ENCODE results near the gene AIP.

The AIP gene

GRCh38 chr11:67507864-67508485, 25.1 kb downstream of the AIP start, which contains the start of gene CDK2AP2 (continued):
- TF ChIP-seq ZBTB10 (tag by site-specific recombination; IDR thresholded peaks at IDR 0.05) (peak; percentile 89), ZNF48 (tag by site-specific recombination; IDR thresholded peaks at IDR 0.05) (no peak), ELK4 (IDR thresholded peaks at IDR 0.05; ENCODE audit: borderline replicate concordance, low read depth, low read length) (peak; percentile 57; the same call in 1 of the 2 replicates), ZNF341 (tag by site-specific recombination; IDR thresholded peaks at IDR 0.05; ENCODE audit: low read depth) (peak; percentile 66)
- TF ChIP-seq, protein P1, sequence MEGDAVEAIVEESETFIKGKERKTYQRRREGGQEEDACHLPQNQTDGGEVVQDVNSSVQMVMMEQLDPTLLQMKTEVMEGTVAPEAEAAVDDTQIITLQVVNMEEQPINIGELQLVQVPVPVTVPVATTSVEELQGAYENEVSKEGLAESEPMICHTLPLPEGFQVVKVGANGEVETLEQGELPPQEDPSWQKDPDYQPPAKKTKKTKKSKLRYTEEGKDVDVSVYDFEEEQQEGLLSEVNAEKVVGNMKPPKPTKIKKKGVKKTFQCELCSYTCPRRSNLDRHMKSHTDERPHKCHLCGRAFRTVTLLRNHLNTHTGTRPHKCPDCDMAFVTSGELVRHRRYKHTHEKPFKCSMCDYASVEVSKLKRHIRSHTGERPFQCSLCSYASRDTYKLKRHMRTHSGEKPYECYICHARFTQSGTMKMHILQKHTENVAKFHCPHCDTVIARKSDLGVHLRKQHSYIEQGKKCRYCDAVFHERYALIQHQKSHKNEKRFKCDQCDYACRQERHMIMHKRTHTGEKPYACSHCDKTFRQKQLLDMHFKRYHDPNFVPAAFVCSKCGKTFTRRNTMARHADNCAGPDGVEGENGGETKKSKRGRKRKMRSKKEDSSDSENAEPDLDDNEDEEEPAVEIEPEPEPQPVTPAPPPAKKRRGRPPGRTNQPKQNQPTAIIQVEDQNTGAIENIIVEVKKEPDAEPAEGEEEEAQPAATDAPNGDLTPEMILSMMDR (tag by site-specific recombination; IDR thresholded peaks at IDR 0.05): 0 out of 2 replicates have a peak, but pooled peaks have one; percentile 9

DNA sequence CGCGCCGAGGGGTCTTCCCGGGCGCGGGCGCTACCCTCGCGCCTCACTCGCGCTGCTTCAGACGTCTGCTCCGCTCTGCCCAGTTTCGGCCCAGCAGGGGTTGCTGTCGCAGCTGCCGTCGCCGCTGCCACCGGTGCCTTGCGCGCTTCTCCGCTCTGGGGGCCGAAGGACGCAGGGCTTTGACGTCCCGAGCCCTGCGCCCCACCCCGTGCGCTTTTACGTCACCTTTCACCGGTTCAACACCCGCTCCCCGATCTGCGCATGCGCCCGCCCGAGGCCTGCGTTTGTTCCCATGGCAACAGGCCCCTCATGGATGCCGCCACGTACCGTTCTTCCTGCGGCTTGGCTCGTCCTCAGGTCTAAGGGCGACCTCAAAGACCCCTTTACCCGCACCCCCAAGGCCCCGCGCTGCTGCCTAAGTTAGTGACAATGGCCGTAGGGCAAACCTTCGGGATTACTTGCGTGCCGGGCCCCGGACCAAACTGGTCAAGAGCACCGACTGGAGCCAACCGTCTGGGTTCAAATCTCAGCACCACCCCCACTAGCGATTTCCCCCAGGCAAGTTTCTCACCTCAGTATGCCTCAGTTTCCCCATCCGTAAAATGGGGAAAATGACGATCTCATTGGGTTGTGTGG, 25.8 kb downstream of the AIP start:
- no peaks in the 10 kb centered on the region for H3K9me3 ChIP-seq (ENCODE audit: control insufficient read depth, insufficient read depth, low read depth, low read length)
- H3K4me1 ChIP-seq (ENCODE audit: control insufficient read depth, insufficient read depth, low read length): no peaks in the 10 kb centered on the region
- peaks cover 0 to 6% of the 10 kb centered on the region in 2 experiments; a peak in 1 of 3 replicates for H3K36me3 ChIP-seq (ENCODE audit: control insufficient read depth in 2 of 2, insufficient read depth in 1 of 2, low read length in 2 of 2)
- no peak overlapping the region; the same call in 1 of the 2 replicates for H3K27ac ChIP-seq (ENCODE audit: extremely low read depth, low read depth, low read length)
- ChIA-PET CTCF (no interaction called here), POLR2A (no interaction called here)
- peak overlapping the region; percentile 90 for H3K4me3 ChIP-seq (ENCODE audit: low read depth, low read length)
- TF ChIP-seq KLF16 (tag by site-specific recombination; IDR thresholded peaks at IDR 0.05): 0 out of 2 replicates have a peak, but pooled peaks have one; percentile 36
- peak; percentile 28; the same call in 1 of the 2 replicates for TF ChIP-seq ZNF600 (tag by site-specific recombination; IDR thresholded peaks at IDR 0.05)
- peak; percentile 70 for TF ChIP-seq ZBTB10 (tag by site-specific recombination; IDR thresholded peaks at IDR 0.05)
- TF ChIP-seq, protein P2, sequence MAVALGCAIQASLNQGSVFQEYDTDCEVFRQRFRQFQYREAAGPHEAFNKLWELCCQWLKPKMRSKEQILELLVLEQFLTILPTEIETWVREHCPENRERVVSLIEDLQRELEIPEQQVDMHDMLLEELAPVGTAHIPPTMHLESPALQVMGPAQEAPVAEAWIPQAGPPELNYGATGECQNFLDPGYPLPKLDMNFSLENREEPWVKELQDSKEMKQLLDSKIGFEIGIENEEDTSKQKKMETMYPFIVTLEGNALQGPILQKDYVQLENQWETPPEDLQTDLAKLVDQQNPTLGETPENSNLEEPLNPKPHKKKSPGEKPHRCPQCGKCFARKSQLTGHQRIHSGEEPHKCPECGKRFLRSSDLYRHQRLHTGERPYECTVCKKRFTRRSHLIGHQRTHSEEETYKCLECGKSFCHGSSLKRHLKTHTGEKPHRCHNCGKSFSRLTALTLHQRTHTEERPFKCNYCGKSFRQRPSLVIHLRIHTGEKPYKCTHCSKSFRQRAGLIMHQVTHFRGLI (tag by site-specific recombination; IDR thresholded peaks at IDR 0.05): 0 out of 2 replicates have a peak, but pooled peaks have one; percentile 38
- no peak for TF ChIP-seq ZNF530 (tag by site-specific recombination; IDR thresholded peaks at IDR 0.05; ENCODE audit: low read depth)
- TF ChIP-seq, protein P3, sequence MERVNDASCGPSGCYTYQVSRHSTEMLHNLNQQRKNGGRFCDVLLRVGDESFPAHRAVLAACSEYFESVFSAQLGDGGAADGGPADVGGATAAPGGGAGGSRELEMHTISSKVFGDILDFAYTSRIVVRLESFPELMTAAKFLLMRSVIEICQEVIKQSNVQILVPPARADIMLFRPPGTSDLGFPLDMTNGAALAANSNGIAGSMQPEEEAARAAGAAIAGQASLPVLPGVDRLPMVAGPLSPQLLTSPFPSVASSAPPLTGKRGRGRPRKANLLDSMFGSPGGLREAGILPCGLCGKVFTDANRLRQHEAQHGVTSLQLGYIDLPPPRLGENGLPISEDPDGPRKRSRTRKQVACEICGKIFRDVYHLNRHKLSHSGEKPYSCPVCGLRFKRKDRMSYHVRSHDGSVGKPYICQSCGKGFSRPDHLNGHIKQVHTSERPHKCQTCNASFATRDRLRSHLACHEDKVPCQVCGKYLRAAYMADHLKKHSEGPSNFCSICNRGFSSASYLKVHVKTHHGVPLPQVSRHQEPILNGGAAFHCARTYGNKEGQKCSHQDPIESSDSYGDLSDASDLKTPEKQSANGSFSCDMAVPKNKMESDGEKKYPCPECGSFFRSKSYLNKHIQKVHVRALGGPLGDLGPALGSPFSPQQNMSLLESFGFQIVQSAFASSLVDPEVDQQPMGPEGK (tag by site-specific recombination; IDR thresholded peaks at IDR 0.05): peak; percentile 94
- TF ChIP-seq, protein P4, sequence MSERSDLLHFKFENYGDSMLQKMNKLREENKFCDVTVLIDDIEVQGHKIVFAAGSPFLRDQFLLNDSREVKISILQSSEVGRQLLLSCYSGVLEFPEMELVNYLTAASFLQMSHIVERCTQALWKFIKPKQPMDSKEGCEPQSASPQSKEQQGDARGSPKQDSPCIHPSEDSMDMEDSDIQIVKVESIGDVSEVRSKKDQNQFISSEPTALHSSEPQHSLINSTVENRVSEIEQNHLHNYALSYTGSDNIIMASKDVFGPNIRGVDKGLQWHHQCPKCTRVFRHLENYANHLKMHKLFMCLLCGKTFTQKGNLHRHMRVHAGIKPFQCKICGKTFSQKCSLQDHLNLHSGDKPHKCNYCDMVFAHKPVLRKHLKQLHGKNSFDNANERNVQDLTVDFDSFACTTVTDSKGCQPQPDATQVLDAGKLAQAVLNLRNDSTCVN (tag by site-specific recombination; optimal IDR thresholded peaks at IDR 0.05): peak; percentile 80
- peak; percentile 66 for TF ChIP-seq ZNF692 (tag by site-specific recombination; IDR thresholded peaks at IDR 0.05)
- TF ChIP-seq ZNF169 (tag by site-specific recombination; IDR thresholded peaks at IDR 0.05): no peak
- TF ChIP-seq ZBTB20 (tag by site-specific recombination; IDR thresholded peaks at IDR 0.05): peak; percentile 94
- TF ChIP-seq ZNF24 (tag by site-specific recombination; IDR thresholded peaks at IDR 0.05): 0 out of 2 replicates have a peak, but pooled peaks have one; percentile 19
- no peak for TF ChIP-seq ZNF658 (tag by site-specific recombination; IDR thresholded peaks at IDR 0.05)
- no peak for TF ChIP-seq ZNF112 (tag by site-specific recombination; IDR thresholded peaks at IDR 0.05)
- TF ChIP-seq ZBTB8A (tag by site-specific recombination; IDR thresholded peaks at IDR 0.05): peak; percentile 83

Data from HEK293 (cell line).